ENCODE results near the gene MAT2A. TPM values are rescaled to one million over a fixed set of nuclear protein-coding genes. Genes with fewer than 3 reads are reported as not detected.

Gene MAT2A
- total RNA-seq, 1 donor from 2014 or later, result 405 TPM

DNA sequence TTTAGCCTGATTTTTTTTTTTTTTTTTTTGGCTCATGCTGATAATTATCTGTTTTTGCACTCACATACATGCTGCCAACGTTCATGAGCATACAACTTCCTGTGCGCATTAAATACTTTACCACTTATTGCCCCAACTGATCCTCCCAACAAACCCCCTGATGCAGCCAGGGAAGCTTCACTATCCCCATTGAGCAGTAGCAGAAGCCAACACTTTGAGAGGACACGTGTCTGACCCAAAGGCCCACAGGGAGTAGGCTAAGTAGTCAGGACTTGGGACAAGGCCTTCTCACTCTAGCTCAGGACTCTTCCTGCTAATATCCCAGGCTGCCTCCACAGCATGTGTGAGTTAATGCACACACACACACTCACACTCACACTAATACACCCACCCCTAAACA, 36.2 kb upstream of the MAT2A start:
- no peak overlapping the region for H3K4me3 Mint-ChIP-seq
- no peaks in the 10 kb centered on the region for H3K27me3 Mint-ChIP-seq (ENCODE audit: low read depth)
- no peaks in the 10 kb centered on the region for H3K9me3 Mint-ChIP-seq
- no peak for DNase-seq (ENCODE audit: low read depth, low spot score)
- H3K4me1 Mint-ChIP-seq, result no peaks in the 10 kb centered on the region
- H3K36me3 Mint-ChIP-seq (ENCODE audit: low read depth), result no peaks in the 10 kb centered on the region
- no peak overlapping the region for H3K27ac Mint-ChIP-seq (ENCODE audit: unreplicated experiment)
- TF ChIP-seq, protein P1, sequence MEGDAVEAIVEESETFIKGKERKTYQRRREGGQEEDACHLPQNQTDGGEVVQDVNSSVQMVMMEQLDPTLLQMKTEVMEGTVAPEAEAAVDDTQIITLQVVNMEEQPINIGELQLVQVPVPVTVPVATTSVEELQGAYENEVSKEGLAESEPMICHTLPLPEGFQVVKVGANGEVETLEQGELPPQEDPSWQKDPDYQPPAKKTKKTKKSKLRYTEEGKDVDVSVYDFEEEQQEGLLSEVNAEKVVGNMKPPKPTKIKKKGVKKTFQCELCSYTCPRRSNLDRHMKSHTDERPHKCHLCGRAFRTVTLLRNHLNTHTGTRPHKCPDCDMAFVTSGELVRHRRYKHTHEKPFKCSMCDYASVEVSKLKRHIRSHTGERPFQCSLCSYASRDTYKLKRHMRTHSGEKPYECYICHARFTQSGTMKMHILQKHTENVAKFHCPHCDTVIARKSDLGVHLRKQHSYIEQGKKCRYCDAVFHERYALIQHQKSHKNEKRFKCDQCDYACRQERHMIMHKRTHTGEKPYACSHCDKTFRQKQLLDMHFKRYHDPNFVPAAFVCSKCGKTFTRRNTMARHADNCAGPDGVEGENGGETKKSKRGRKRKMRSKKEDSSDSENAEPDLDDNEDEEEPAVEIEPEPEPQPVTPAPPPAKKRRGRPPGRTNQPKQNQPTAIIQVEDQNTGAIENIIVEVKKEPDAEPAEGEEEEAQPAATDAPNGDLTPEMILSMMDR (conservative IDR thresholded peaks at IDR 0.05), result no peak

- no peaks in the 10 kb centered on the region for H3K4me1 Mint-ChIP-seq
- no peaks in the 10 kb centered on the region for H3K36me3 Mint-ChIP-seq (ENCODE audit: low read depth)
- no peak overlapping the region for H3K4me3 Mint-ChIP-seq
- H3K27me3 Mint-ChIP-seq (ENCODE audit: low read depth), result no peaks in the 10 kb centered on the region
- no peak for DNase-seq (ENCODE audit: low read depth, low spot score)
- H3K9me3 Mint-ChIP-seq, result no peaks in the 10 kb centered on the region
- TF ChIP-seq, protein P1 (conservative IDR thresholded peaks at IDR 0.05), result no peak
- H3K27ac Mint-ChIP-seq (ENCODE audit: unreplicated experiment), result no peak overlapping the region
Measured at GRCh38 chr2:85503168-85503850, 35.7 kb upstream of the MAT2A start.

- Mint-ChIP-seq H3K36me3 (ENCODE audit: low read depth) (no peaks in the 10 kb centered on the region), H3K27ac (ENCODE audit: unreplicated experiment) (no peak overlapping the region), H3K27me3 (ENCODE audit: low read depth) (no peaks in the 10 kb centered on the region), H3K4me1 (no peaks in the 10 kb centered on the region), H3K9me3 (no peaks in the 10 kb centered on the region), H3K4me3 (no peak overlapping the region)
- TF ChIP-seq, protein P1 (conservative IDR thresholded peaks at IDR 0.05), result no peak
- DNase-seq (ENCODE audit: low read depth, low spot score), result no peak
Measured at GRCh38 chr2:85503851-85504777, 34.9 kb upstream of the MAT2A start.

GRCh38 chr2:85504778-85505261, 34.1 kb upstream of the MAT2A start:
- Mint-ChIP-seq H3K27ac (ENCODE audit: unreplicated experiment) (no peak overlapping the region), H3K4me3 (no peak overlapping the region), H3K36me3 (ENCODE audit: low read depth) (no peaks in the 10 kb centered on the region), H3K27me3 (ENCODE audit: low read depth) (no peaks in the 10 kb centered on the region), H3K9me3 (no peaks in the 10 kb centered on the region), H3K4me1 (no peaks in the 10 kb centered on the region)
- no peak for DNase-seq (ENCODE audit: low read depth, low spot score)
- TF ChIP-seq, protein P1 (conservative IDR thresholded peaks at IDR 0.05), result no peak

DNA sequence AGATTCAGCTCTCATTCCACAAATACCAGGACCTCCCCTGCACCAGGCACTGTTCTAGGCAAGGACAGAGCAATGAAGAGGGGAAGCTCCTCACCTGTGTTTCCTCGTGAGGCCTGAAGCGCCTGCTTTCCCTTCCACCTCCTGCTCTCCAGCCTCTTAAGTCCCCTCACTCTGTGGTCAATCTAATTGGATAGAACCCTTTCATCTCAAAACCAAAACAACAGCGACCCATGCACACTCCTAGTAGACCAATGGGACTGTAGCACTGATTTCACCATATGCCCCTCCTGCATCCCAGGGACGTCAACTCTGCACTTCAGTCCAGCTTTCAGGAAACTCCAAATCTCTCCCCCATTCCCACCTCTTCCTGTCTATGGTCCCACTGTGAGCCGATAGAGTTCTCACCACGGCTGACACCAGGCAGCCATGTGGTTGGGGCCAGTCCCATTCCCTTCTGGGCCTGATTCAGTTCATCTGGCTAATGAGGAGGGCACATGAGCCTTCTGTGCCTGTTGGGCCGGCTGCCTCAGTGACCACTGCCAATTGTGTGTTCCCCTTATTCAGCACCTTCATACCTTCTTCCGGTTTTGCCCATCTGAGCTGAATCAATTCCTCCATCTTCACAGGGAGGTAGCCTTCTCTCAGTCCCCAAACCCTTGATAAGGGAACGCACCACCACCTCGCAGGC, 33.3 kb upstream of the MAT2A start:
- Mint-ChIP-seq H3K9me3 (no peaks in the 10 kb centered on the region), H3K27ac (ENCODE audit: unreplicated experiment) (peak overlapping the region; percentile 46), H3K27me3 (ENCODE audit: low read depth) (no peaks in the 10 kb centered on the region)

More for the DNA sequence above, 33.3 kb upstream of the MAT2A start:
- Mint-ChIP-seq H3K36me3 (ENCODE audit: low read depth) (no peaks in the 10 kb centered on the region), H3K4me1 (no peaks in the 10 kb centered on the region), H3K4me3 (no peak overlapping the region)
- TF ChIP-seq, protein P1 (conservative IDR thresholded peaks at IDR 0.05), result no peak
- DNase-seq (ENCODE audit: low read depth, low spot score), result no peak
